DOHH2 (cell line): ENCODE measurements around the gene PROM2.

Experiments used
- EZH2phosphoT487 ChIP-seq: fragments of 200-600 bp; sonication (generic); IDR thresholded peaks from 2 replicates; pipeline ENCODE4 v1.6.1; 2017; ENCODE audit warnings: borderline replicate concordance, mild to moderate bottlenecking, antibody characterized with exemption, low read length, moderate library complexity, mixed read lengths
- TF ChIP-seq, protein P1 (sequence below): fragments of 200-600 bp; sonication (generic); IDR thresholded peaks from one replicate; pipeline ENCODE4 v1.5.1; 2014; ENCODE audit warnings: antibody characterized with exemption, mild to moderate bottlenecking, low read depth, low read length; ENCODE audit not compliant: poor library complexity, severe bottlenecking

DNA sequence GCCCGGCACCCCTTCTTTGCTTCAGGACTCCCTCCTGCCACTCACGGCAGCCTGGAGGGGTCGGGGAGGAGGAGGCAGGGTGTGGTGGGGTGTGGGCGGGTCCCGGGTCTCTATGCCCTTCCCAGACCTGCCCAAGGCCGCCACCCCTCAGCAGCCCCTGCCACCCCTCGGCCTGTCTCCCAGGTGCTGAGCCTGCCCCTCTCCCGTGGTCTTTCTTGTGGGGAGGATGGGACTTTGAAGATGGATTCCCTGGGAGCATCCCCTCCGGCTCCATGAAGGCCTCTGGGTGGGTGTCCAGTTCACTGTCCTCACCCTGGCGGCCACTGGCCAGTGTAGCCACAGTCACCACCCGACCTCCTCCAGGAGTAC lies 46.1 kb downstream of the PROM2 start:
- TF ChIP-seq, protein P1, sequence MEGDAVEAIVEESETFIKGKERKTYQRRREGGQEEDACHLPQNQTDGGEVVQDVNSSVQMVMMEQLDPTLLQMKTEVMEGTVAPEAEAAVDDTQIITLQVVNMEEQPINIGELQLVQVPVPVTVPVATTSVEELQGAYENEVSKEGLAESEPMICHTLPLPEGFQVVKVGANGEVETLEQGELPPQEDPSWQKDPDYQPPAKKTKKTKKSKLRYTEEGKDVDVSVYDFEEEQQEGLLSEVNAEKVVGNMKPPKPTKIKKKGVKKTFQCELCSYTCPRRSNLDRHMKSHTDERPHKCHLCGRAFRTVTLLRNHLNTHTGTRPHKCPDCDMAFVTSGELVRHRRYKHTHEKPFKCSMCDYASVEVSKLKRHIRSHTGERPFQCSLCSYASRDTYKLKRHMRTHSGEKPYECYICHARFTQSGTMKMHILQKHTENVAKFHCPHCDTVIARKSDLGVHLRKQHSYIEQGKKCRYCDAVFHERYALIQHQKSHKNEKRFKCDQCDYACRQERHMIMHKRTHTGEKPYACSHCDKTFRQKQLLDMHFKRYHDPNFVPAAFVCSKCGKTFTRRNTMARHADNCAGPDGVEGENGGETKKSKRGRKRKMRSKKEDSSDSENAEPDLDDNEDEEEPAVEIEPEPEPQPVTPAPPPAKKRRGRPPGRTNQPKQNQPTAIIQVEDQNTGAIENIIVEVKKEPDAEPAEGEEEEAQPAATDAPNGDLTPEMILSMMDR, result no peak
- TF ChIP-seq EZH2phosphoT487, result no peak
